ENCODE data around the gene L3HYPDH.
"Not testable (repeated sequence)": the region's sequence is repeated elsewhere in the genome, so short reads cannot be mapped to it uniquely, and the experiment has no call there.

L3HYPDH gene

DNA sequence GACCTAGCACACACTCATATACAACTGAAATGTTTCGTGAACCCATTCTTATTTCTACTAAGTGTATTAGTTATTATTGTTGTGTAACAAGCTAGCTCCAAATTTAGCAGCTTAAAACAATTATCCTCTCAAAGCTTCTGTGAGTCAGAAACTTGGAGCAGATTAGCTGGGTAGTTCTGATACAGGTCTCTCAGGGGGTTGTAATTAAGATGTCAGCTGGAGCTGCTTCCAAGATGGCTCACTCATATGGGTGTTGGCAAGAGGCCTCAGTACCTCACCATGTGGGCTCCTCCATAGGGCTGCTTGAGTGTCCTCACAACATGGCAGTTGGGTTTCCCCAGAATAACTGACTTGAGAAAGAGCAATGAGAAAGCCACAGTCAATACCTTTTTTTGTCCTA lies 28.8 kb downstream of the L3HYPDH start:
- TF ChIP-seq, protein P1, sequence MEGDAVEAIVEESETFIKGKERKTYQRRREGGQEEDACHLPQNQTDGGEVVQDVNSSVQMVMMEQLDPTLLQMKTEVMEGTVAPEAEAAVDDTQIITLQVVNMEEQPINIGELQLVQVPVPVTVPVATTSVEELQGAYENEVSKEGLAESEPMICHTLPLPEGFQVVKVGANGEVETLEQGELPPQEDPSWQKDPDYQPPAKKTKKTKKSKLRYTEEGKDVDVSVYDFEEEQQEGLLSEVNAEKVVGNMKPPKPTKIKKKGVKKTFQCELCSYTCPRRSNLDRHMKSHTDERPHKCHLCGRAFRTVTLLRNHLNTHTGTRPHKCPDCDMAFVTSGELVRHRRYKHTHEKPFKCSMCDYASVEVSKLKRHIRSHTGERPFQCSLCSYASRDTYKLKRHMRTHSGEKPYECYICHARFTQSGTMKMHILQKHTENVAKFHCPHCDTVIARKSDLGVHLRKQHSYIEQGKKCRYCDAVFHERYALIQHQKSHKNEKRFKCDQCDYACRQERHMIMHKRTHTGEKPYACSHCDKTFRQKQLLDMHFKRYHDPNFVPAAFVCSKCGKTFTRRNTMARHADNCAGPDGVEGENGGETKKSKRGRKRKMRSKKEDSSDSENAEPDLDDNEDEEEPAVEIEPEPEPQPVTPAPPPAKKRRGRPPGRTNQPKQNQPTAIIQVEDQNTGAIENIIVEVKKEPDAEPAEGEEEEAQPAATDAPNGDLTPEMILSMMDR (IDR thresholded peaks at IDR 0.05; ENCODE audit: borderline replicate concordance, control extremely low read depth, extremely low read depth, insufficient read depth, missing control alignments): no peak
- no peak for DNase-seq (ENCODE audit: low spot score)
- in situ Hi-C loops (cut with MboI; ENCODE audit: low sequenced_read_pairs, unreplicated experiment): no loop called here

DNA sequence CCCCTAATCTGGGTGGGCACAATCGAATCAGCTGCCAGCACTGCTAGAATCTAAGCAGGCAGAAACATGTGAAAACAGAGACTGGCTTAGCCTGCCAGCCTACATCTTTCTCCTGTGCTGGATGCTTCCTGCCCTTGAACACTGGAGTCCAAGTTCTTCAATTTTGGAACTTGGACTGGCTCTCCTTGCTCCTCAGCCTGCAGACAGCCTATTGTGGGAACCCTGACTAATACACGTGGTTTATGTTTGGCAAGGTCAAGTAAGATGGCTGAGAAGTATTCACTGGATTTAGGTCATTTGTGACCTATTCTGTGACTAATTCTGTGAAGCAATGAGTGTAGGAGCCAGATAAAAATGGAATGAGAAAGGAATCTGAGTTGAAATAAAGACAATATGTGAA lies 30.1 kb downstream of the L3HYPDH start:
- DNase-seq (ENCODE audit: low spot score): no peak

DNA sequence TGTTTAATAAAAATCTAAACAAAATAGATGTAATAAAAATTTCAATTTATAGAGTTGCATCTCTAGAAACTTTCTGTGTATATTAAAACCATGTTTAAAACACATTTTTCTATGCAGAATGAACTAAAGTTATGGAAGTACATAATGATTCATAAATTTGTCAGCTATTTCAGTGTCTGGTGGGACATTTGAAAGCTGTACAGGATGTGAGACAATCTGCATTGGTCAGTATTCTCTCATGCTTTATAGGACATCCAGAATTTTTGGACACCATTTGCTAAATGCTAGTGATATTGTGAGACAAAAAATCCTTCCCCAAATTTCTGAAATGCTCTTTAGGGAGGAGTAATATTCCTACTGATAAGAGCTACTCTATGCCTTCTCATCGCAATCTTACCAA lies 32.4 kb downstream of the L3HYPDH start:
- in situ Hi-C loops (cut with MboI; ENCODE audit: low sequenced_read_pairs, unreplicated experiment): no loop called here
- no peak for DNase-seq (ENCODE audit: low spot score)
- TF ChIP-seq, protein P1 (IDR thresholded peaks at IDR 0.05; ENCODE audit: borderline replicate concordance, control extremely low read depth, extremely low read depth, insufficient read depth, missing control alignments): no peak

More for the DNA sequence above, 30.1 kb downstream of the L3HYPDH start:
- TF ChIP-seq, protein P1 (IDR thresholded peaks at IDR 0.05; ENCODE audit: borderline replicate concordance, control extremely low read depth, extremely low read depth, insufficient read depth, missing control alignments): no peak
- in situ Hi-C loops (cut with MboI; ENCODE audit: low sequenced_read_pairs, unreplicated experiment): no loop called here

DNA sequence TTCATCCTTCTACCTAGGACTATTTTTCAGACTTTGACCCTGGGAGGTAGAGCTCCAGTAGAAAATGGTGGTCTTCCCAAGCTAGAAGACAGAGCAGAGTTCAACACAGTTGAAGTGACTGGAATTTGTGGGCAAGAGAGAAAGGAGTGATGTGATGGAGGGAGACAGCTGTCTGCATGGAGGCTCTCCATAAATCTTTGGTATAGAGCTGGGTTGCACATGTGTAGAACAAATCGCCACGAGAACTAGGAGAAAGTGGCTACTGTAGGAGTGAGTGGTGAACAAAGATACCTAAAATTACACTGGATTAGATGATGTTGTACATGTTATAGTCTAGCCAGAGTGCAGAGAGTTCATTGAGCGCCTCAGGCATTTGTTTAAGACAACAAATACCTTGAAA lies 33.5 kb downstream of the L3HYPDH start:
- TF ChIP-seq, protein P1 (IDR thresholded peaks at IDR 0.05; ENCODE audit: borderline replicate concordance, control extremely low read depth, extremely low read depth, insufficient read depth, missing control alignments): no peak
- in situ Hi-C loops (cut with MboI; ENCODE audit: low sequenced_read_pairs, unreplicated experiment): no loop called here
- DNase-seq (ENCODE audit: low spot score): no peak

DNA sequence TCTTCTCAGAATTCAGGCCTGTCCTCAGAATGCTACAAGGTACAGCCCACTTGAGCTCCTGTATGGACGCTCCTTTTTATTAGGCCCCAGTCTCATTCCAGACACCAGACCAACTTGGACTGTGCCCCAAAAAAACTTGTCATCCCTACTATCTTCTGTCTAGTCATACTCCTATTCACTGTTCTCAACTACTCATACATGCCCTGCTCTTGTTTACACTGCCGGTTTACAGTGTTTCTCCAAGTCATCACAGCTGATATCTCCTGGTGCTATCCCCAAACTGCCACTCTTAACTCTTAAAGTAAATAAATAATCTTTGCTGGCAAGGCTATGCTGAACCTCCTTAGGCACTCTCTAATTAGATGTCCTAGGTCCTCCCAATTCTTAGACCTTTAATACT lies 35.5 kb downstream of the L3HYPDH start:
- DNase-seq (ENCODE audit: low spot score); in situ Hi-C loops (cut with MboI; ENCODE audit: low sequenced_read_pairs, unreplicated experiment): not testable (repeated sequence)

DNA sequence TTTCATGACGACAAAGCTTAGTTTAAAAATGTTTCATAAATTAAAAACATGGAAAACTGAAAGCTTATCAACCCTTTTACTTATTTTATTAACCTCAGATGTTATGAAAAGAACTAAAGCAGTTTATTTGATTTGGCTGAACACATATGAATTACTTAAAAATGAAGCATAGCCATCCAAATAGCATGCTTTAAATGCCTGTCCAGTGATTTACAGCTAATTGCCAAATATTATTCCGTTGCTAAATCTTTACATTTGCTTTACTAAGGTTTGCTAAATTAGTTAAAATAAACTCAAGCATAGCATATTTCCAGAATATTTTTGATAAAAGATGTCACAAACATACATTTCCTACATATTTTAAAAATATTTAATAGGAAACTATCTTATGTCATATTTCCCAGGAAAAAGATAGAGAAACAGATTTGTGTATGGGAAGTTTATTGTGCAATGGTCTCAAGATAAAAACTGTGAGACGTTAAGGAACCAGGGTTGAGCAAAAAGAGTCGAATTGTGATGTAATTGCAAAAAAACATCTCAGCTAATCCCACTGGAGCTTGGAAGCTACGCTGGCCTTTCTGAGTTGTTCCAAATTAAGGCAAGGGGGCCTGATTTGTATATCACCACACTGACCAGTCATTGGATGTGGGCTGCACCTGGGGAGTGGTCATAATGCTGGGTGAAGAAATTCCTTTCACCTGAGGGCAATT lies 44.8 kb downstream of the L3HYPDH start:
- in situ Hi-C loops (cut with MboI; ENCODE audit: low sequenced_read_pairs, unreplicated experiment): no loop called here
- DNase-seq (ENCODE audit: low spot score): no peak
- TF ChIP-seq, protein P1 (IDR thresholded peaks at IDR 0.05; ENCODE audit: borderline replicate concordance, control extremely low read depth, extremely low read depth, insufficient read depth, missing control alignments): no peak

DNA sequence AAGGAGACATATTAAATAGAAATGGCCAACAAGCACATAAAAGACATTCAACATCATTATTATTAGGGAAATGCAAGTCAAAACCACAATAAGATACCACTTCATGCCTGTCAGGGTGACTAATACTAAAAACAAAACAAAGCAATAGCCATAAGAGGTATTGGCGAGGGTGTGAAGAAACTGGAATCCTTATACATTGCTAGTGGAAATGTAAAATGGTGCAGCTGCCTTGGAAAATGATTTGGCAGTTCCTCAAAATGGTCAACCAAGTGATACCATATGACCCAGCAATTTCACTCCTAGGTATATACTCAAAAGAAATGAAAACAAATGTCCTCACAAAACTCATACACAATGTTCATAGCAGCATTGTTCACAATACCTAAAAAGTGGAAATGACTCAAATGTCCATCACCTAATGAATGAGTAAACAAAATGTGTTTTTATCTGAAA lies 46.0 kb downstream of the L3HYPDH start:
- DNase-seq (ENCODE audit: low spot score): no peak
- in situ Hi-C loops (cut with MboI; ENCODE audit: low sequenced_read_pairs, unreplicated experiment): no loop called here
- TF ChIP-seq, protein P1 (IDR thresholded peaks at IDR 0.05; ENCODE audit: borderline replicate concordance, control extremely low read depth, extremely low read depth, insufficient read depth, missing control alignments): no peak
